ENCODE results near the gene CD8B.
"Not testable (repeated sequence)": the region's sequence is repeated elsewhere in the genome, so short reads cannot be mapped to it uniquely, and the experiment has no call there.

GRCh38 chr2:86861628-86862379 is at the start of gene CD8B:
- TF ChIP-seq POLR2A, CTCF, EP300 (IDR thresholded peaks at IDR 0.05): not testable (repeated sequence)

All from tibial nerve (tissue), 4 donors.